Panc1 (cell line): ENCODE data around the gene APOBEC3A.

Experiments used
- POLR2AphosphoS5 ChIP-seq: IDR thresholded peaks from 2 replicates; pipeline ENCODE4 v1.6.1; 2012; ENCODE audit warnings: mild to moderate bottlenecking, low read depth, low read length, moderate library complexity
- TF ChIP-seq, protein P1 (sequence below): fragments of 450-650 bp; IDR thresholded peaks from 2 replicates; pipeline ENCODE4 v1.5.1; 2017; ENCODE audit warnings: mild to moderate bottlenecking
- TF ChIP-seq, protein P2 (sequence below), 2 experiments: IDR thresholded peaks; 2 replicates each; pipeline ENCODE4 v1.6.1; 2011 to 2012; ENCODE audit warnings: low read depth in 2 of 2, control low read depth in 1 of 2, low read length in 1 of 2, mild to moderate bottlenecking in 1 of 2, moderate library complexity in 1 of 2; ENCODE audit not compliant: insufficient read depth in 1 of 2

DNA sequence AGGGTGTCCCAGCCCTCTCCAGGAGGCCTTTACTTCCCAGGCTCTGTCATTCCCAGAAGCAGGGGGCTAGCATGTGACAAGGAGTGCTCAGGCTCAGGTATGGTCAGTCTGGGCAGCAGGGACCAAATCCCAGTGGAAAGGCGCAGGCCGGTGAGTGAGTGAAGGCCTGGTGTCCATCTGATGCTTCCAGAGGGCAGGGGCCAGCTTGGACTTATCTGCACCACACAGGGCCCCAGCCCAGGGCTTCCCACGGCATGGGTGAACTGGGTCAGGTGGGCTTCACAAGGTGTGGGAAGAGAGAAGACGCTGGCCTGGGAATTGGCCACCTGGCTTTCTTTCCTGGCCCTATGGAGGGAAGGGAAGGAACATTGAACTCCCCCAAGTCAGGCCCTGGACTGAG, 20.4 kb upstream of the APOBEC3A start:
- TF ChIP-seq, protein P1, sequence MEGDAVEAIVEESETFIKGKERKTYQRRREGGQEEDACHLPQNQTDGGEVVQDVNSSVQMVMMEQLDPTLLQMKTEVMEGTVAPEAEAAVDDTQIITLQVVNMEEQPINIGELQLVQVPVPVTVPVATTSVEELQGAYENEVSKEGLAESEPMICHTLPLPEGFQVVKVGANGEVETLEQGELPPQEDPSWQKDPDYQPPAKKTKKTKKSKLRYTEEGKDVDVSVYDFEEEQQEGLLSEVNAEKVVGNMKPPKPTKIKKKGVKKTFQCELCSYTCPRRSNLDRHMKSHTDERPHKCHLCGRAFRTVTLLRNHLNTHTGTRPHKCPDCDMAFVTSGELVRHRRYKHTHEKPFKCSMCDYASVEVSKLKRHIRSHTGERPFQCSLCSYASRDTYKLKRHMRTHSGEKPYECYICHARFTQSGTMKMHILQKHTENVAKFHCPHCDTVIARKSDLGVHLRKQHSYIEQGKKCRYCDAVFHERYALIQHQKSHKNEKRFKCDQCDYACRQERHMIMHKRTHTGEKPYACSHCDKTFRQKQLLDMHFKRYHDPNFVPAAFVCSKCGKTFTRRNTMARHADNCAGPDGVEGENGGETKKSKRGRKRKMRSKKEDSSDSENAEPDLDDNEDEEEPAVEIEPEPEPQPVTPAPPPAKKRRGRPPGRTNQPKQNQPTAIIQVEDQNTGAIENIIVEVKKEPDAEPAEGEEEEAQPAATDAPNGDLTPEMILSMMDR, result no peak
- TF ChIP-seq, protein P2, sequence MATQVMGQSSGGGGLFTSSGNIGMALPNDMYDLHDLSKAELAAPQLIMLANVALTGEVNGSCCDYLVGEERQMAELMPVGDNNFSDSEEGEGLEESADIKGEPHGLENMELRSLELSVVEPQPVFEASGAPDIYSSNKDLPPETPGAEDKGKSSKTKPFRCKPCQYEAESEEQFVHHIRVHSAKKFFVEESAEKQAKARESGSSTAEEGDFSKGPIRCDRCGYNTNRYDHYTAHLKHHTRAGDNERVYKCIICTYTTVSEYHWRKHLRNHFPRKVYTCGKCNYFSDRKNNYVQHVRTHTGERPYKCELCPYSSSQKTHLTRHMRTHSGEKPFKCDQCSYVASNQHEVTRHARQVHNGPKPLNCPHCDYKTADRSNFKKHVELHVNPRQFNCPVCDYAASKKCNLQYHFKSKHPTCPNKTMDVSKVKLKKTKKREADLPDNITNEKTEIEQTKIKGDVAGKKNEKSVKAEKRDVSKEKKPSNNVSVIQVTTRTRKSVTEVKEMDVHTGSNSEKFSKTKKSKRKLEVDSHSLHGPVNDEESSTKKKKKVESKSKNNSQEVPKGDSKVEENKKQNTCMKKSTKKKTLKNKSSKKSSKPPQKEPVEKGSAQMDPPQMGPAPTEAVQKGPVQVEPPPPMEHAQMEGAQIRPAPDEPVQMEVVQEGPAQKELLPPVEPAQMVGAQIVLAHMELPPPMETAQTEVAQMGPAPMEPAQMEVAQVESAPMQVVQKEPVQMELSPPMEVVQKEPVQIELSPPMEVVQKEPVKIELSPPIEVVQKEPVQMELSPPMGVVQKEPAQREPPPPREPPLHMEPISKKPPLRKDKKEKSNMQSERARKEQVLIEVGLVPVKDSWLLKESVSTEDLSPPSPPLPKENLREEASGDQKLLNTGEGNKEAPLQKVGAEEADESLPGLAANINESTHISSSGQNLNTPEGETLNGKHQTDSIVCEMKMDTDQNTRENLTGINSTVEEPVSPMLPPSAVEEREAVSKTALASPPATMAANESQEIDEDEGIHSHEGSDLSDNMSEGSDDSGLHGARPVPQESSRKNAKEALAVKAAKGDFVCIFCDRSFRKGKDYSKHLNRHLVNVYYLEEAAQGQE (IDR thresholded peaks at IDR 0.05; ENCODE audit: insufficient read depth in 1 of 2, low read depth in 2 of 2, low read length in 1 of 2), result no peak
- no peak for TF ChIP-seq POLR2AphosphoS5
